K562 (cell line): ENCODE data around the gene PTPMT1.

Experiments
- BHLHE40 ChIP-seq: IDR thresholded peaks from 2 replicates; pipeline ENCODE4 v1.6.1; 2011; ENCODE audit warnings: low read length, improper control_type of control experiment
- CHD4 ChIP-seq: fragments of 200-600 bp; sonication (generic); IDR thresholded peaks from 3 replicates; pipeline ENCODE4 v1.6.1; 2012; ENCODE audit warnings: low read depth, mild to moderate bottlenecking, mixed read lengths, low read length, inconsistent platforms; ENCODE audit not compliant: insufficient read depth, insufficient replicate concordance, poor library complexity, severe bottlenecking
- CTCF ChIP-seq, 3 experiments: IDR thresholded peaks in 2 of 3; conservative IDR thresholded peaks in 1 of 3; 2 replicates each; pipeline ENCODE4 v1.5.1; 2011 to 2012; ENCODE audit warnings: low read length in 3 of 3, mild to moderate bottlenecking in 3 of 3, control low read depth in 2 of 3, improper control_type of control experiment in 1 of 3, inconsistent platforms in 1 of 3, low read depth in 1 of 3, mixed read lengths in 1 of 3, moderate library complexity in 1 of 3; ENCODE audit not compliant: insufficient read depth in 2 of 3
- EZH2 ChIP-seq: IDR thresholded peaks from 2 replicates; pipeline ENCODE4 v1.6.1; 2012; ENCODE audit warnings: low read depth, mild to moderate bottlenecking, inconsistent platforms, low read length, borderline replicate concordance
- MED1 ChIP-seq: sonication (generic); formaldehyde crosslinking; IDR thresholded peaks from 2 replicates; pipeline ENCODE4 v1.8.1; 2023; ENCODE audit warnings: missing genetic modification reagents, borderline replicate concordance
- RB1 ChIP-seq: fragments of 450-650 bp; IDR thresholded peaks from 2 replicates; pipeline ENCODE4 v1.6.1; 2017; ENCODE audit warnings: low read depth, mild to moderate bottlenecking
- ZKSCAN3 ChIP-seq: fragments of 250-450 bp; sonication (Bioruptor Pico); IDR thresholded peaks from 2 replicates; pipeline ENCODE4 v1.4.0; 2020
- ZSCAN32 ChIP-seq: fragments of 450-650 bp; formaldehyde crosslinking; IDR thresholded peaks from 2 replicates; pipeline ENCODE4 v1.4.0; 2020; ENCODE audit warnings: mild to moderate bottlenecking, moderate library complexity

- TF ChIP-seq MED1 (CRISPR knock-in tag) (no peak), ZSCAN32 (no peak), RB1 (no peak), EZH2 (no peak), ZKSCAN3 (CRISPR knock-in tag) (no peak), CTCF (IDR thresholded peaks at IDR 0.05 in 2 of 3, conservative IDR thresholded peaks at IDR 0.05 in 1 of 3; ENCODE audit: insufficient read depth in 2 of 3, low read depth in 1 of 3, low read length in 3 of 3) (no peak), BHLHE40 (no peak), CHD4 (no peak)
Measured at GRCh38 chr11:47531666-47532065, 33.7 kb upstream of the PTPMT1 start.
